CD14-positive monocyte (primary cell): ENCODE measurements around the gene GNB5. TPM values are rescaled to one million over a fixed set of nuclear protein-coding genes. Genes with fewer than 3 reads are reported as not detected.
A peak's percentile ranks its signal among the peaks of the same experiment; 100 is the strongest.
"Not testable (repeated sequence)": the region's sequence is repeated elsewhere in the genome, so short reads cannot be mapped to it uniquely, and the experiment has no call there.

ENCODE experiments used
- DNase-seq, 3 donors: peaks; one replicate each; pipeline ENCODE4 v3.0.0-alpha.2; 2011 to 2022
- H2AFZ ChIP-seq: 2 replicates; pipeline ENCODE4 v1.6.0; 2012; ENCODE audit warnings: mild to moderate bottlenecking, low read depth, low read length, inconsistent platforms; ENCODE audit not compliant: insufficient read depth, poor library complexity, severe bottlenecking
- H3K27ac ChIP-seq, 2 donors: 1 replicate in 1 of 2; 2 replicates in 1 of 2; pipeline ENCODE4 v1.5.1; 2012 to 2013; ENCODE audit warnings: low read length in 2 of 2, control low read depth in 1 of 2, inconsistent platforms in 1 of 2, low read depth in 1 of 2, mild to moderate bottlenecking in 1 of 2
- H3K27me3 ChIP-seq, 2 donors: one replicate each; pipeline versions ENCODE4 v1.6.0 to v1.6.1; 2011 to 2013; ENCODE audit warnings: low read length in 2 of 2; ENCODE audit not compliant: control insufficient read depth in 2 of 2, insufficient read depth in 2 of 2
- H3K36me3 ChIP-seq, 2 donors: replicated peaks in 1 of 2; 1 replicate in 1 of 2; 2 replicates in 1 of 2; pipeline versions ENCODE4 v1.5.1 to v1.6.1; 2012 to 2013; ENCODE audit warnings: low read length in 2 of 2, control low read depth in 1 of 2, inconsistent platforms in 1 of 2, mild to moderate bottlenecking in 1 of 2; ENCODE audit not compliant: insufficient read depth in 2 of 2, control insufficient read depth in 1 of 2
- H3K4me1 ChIP-seq, 2 donors: 1 replicate in 1 of 2; 2 replicates in 1 of 2; pipeline versions ENCODE4 v1.5.1 to v1.6.1; 2012 to 2013; ENCODE audit warnings: low read length in 2 of 2, control low read depth in 1 of 2, inconsistent platforms in 1 of 2, mild to moderate bottlenecking in 1 of 2, moderate library complexity in 1 of 2; ENCODE audit not compliant: insufficient read depth in 2 of 2, control insufficient read depth in 1 of 2
- H3K4me2 ChIP-seq: replicated peaks from 2 replicates; pipeline ENCODE3; 2012; ENCODE audit warnings: low read length, moderate library complexity, mild to moderate bottlenecking; ENCODE audit not compliant: poor library complexity, severe bottlenecking; ENCODE audit errors: extremely low read depth
- H3K4me3 ChIP-seq, 3 experiments: fragments of 200-600 bp in 1 of 3; sonication (generic) in 1 of 3; replicated peaks in 1 of 3; 1 replicate in 2 of 3; 2 replicates in 1 of 3; pipeline ENCODE4 v1.5.1; 2011 to 2013; ENCODE audit warnings: low read length in 3 of 3, mild to moderate bottlenecking in 3 of 3, control low read depth in 2 of 3, low read depth in 2 of 3, inconsistent platforms in 1 of 3, moderate library complexity in 1 of 3
- H3K79me2 ChIP-seq: 2 replicates; pipeline ENCODE4 v1.6.0; 2012; ENCODE audit warnings: mild to moderate bottlenecking, control low read depth, inconsistent platforms, low read length, moderate library complexity; ENCODE audit not compliant: insufficient read depth
- H3K9ac ChIP-seq: 2 replicates; pipeline ENCODE4 v1.6.0; 2017; ENCODE audit warnings: low read length, mild to moderate bottlenecking; ENCODE audit not compliant: insufficient read depth, poor library complexity, severe bottlenecking
- H3K9me3 ChIP-seq, 2 donors: replicated peaks in 1 of 2; 1 replicate in 1 of 2; 2 replicates in 1 of 2; pipeline versions ENCODE4 v1.5.1 to v1.6.1; 2012 to 2013; ENCODE audit warnings: low read length in 2 of 2, control low read depth in 1 of 2; ENCODE audit not compliant: control insufficient read depth in 1 of 2, insufficient read depth in 1 of 2
- H4K20me1 ChIP-seq: 2 replicates; pipeline ENCODE4 v1.6.0; 2012; ENCODE audit warnings: mild to moderate bottlenecking, low read length, control low read depth, moderate library complexity; ENCODE audit not compliant: insufficient read depth
- H3K27ac Mint-ChIP-seq, 7 donors: one replicate each; pipeline ENCODE4 v1.8.0; 2020; ENCODE audit warnings: mild to moderate bottlenecking in 7 of 7, mixed read lengths in 7 of 7, moderate library complexity in 6 of 7, inconsistent platforms in 2 of 7
- H3K27me3 Mint-ChIP-seq, 3 donors: one replicate each; pipeline ENCODE4 v1.8.0; 2021 to 2022; ENCODE audit warnings: low read depth in 3 of 3, mild to moderate bottlenecking in 3 of 3, mixed read lengths in 3 of 3, moderate library complexity in 3 of 3, inconsistent platforms in 1 of 3
- H3K36me3 Mint-ChIP-seq, 2 donors: one replicate each; pipeline ENCODE4 v1.8.0; 2020; ENCODE audit warnings: mixed read lengths in 2 of 2, inconsistent platforms in 1 of 2, mild to moderate bottlenecking in 1 of 2
- H3K4me1 Mint-ChIP-seq: one replicate; pipeline ENCODE4 v1.8.0; 2020; ENCODE audit warnings: mild to moderate bottlenecking, mixed read lengths
- H3K4me3 Mint-ChIP-seq, 2 donors: one replicate each; pipeline ENCODE4 v1.8.0; 2020; ENCODE audit warnings: mild to moderate bottlenecking in 2 of 2, mixed read lengths in 2 of 2, moderate library complexity in 1 of 2
- H3K9me3 Mint-ChIP-seq, 7 donors: one replicate each; pipeline ENCODE4 v1.8.0; 2020 to 2022; ENCODE audit warnings: mixed read lengths in 7 of 7, mild to moderate bottlenecking in 6 of 7, moderate library complexity in 6 of 7, inconsistent platforms in 2 of 7
- CTCF ChIP-seq: fragments of 200-600 bp; IDR thresholded peaks from one replicate; pipeline ENCODE4 v1.8.0; 2022; ENCODE audit warnings: antibody characterized with exemption, mild to moderate bottlenecking
- WGBS: methylation state at CpG from one replicate; pipeline ENCODE4 v1.1.5; 2013; ENCODE audit warnings: missing lambda C conversion rate; ENCODE audit not compliant: insufficient coverage; 5-methylcytosine and 5-hydroxymethylcytosine counted together
- intact Hi-C, 2 donors: fragments of 100-400 bp; cut with micrococcal nuclease; formaldehyde crosslinking; loops; one replicate each; pipeline versions ENCODE4 v1.15.0 to v1.15.1; 2023
- polyA plus RNA-seq, 3 donors: library from polyadenylated mRNA; depleted of rRNA in 1 of 3; unstranded in 2 of 3; stranded (reverse) in 1 of 3; fragments of 300-500 nt in 2 of 3; fragments of >200 nt in 1 of 3; fragmentation: Illumina TruSeq in 2 of 3; gene quantifications; 1 replicate in 2 of 3; 2 replicates in 1 of 3; pipeline ENCODE4 v1.2.3, GENCODE V29; 2012 to 2021

Gene GNB5
- polyA plus RNA-seq, 3 donors, result 3.1 to 5.4 (median 4.3) TPM

GRCh38 chr15:52085299-52085698, 105.9 kb downstream of the GNB5 start:
- Histone ChIP-seq H3K27me3 (no peaks in the 10 kb centered on the region), H3K9me3 (peaks cover 12 to 16% of the 10 kb centered on the region in 2 donors), H3K79me2 (no peaks in the 10 kb centered on the region), H3K4me1 (peaks cover 16 to 24% of the 10 kb centered on the region in 2 donors), H3K9ac (no peak overlapping the region), H3K4me2 (no peak overlapping the region), H3K4me3 (no peak overlapping the region), H3K36me3 (no peaks in the 10 kb centered on the region), H2AFZ (no peak overlapping the region), H3K27ac (no peak overlapping the region), H4K20me1 (no peaks in the 10 kb centered on the region)
- Mint-ChIP-seq H3K4me1 (peaks cover 25% of the 10 kb centered on the region), H3K27me3 (peaks cover 0 to 5% (median 0%) of the 10 kb centered on the region in 3 donors), H3K36me3 (peaks cover 0 to 1% of the 10 kb centered on the region in 2 donors), H3K4me3 (no peak overlapping the region), H3K27ac (no peak overlapping the region), H3K9me3 (peaks cover 2 to 11% (median 8%) of the 10 kb centered on the region in 7 donors)
- TF ChIP-seq CTCF, result no peak
- DNase-seq, result no peak
- intact Hi-C loops, result loop anchor here (5.0 to 10.0 kb wide), 2 partner anchors 37 to 50 kb away; no protein-coding TSS in a partner anchor

GRCh38 chr15:52083603-52084002, 107.6 kb downstream of the GNB5 start:
- intact Hi-C loops, result loop anchor here in 1 of 2 donors (10.0 kb wide), 1 partner anchor 51 kb away; no protein-coding TSS in a partner anchor

GRCh38 chr15:52083037-52083359, 108.2 kb downstream of the GNB5 start:
- not testable (repeated sequence) for H4K20me1 ChIP-seq, H3K4me3 ChIP-seq, H3K9me3 Mint-ChIP-seq, H3K36me3 ChIP-seq, H3K36me3 Mint-ChIP-seq, H3K27ac ChIP-seq, DNase-seq, H3K27me3 Mint-ChIP-seq, H3K79me2 ChIP-seq, H3K4me3 Mint-ChIP-seq, H3K9ac ChIP-seq, H3K27me3 ChIP-seq, H2AFZ ChIP-seq, H3K4me2 ChIP-seq
- intact Hi-C loops, result loop anchor here in 1 of 2 donors (10.0 kb wide), 1 partner anchor 52 kb away; no protein-coding TSS in a partner anchor
- Histone ChIP-seq H3K4me1 (peaks cover 16 to 24% of the 10 kb centered on the region in 2 donors), H3K9me3 (peaks cover 12 to 13% of the 10 kb centered on the region in 2 donors)
- peak overlapping the region in 1 of 7 donors; percentile 66 for H3K27ac Mint-ChIP-seq
- WGBS, result 0% methylated on average over 1 of the region's 1 CpG
- H3K4me1 Mint-ChIP-seq, result peaks cover 32% of the 10 kb centered on the region

More at GRCh38 chr15:52083603-52084002, 107.6 kb downstream of the GNB5 start:
- no peak overlapping the region for H3K4me3 Mint-ChIP-seq
- peaks cover 12 to 16% of the 10 kb centered on the region in 2 donors for H3K9me3 ChIP-seq
- no peak for TF ChIP-seq CTCF
- DNase-seq, result no peak
- peaks cover 0 to 5% (median 0%) of the 10 kb centered on the region in 3 donors for H3K27me3 Mint-ChIP-seq
- peaks cover 30% of the 10 kb centered on the region for H3K4me1 Mint-ChIP-seq
- H3K4me3 ChIP-seq, result no peak overlapping the region
- no peaks in the 10 kb centered on the region for H3K27me3 ChIP-seq
- no peak overlapping the region for H2AFZ ChIP-seq
- no peak overlapping the region for H3K27ac Mint-ChIP-seq
- no peak overlapping the region for H3K9ac ChIP-seq
- no peaks in the 10 kb centered on the region for H3K9me3 Mint-ChIP-seq
- no peaks in the 10 kb centered on the region for H3K79me2 ChIP-seq
- no peak overlapping the region for H3K27ac ChIP-seq
- H4K20me1 ChIP-seq, result no peaks in the 10 kb centered on the region
- H3K4me1 ChIP-seq, result peaks cover 16 to 24% of the 10 kb centered on the region in 2 donors
- H3K36me3 ChIP-seq, result no peaks in the 10 kb centered on the region
- 100% methylated on average over 1 of the region's 4 CpGs for WGBS
- no peaks in the 10 kb centered on the region for H3K36me3 Mint-ChIP-seq
- no peak overlapping the region for H3K4me2 ChIP-seq
